Stimulated activated CD8-positive, alpha-beta memory T cell treated with anti-CD3 and anti-CD28 coated beads, Interleukin-15, amount 100 ng/mL, for 48 hours (primary cell): ENCODE results near the gene CRB2.

Source experiments
- DNase-seq, 2 donors: peaks; one replicate each; pipeline ENCODE4 v3.0.0-alpha.2; 2020; ENCODE audit warnings: low read depth in 2 of 2

The CRB2 gene

DNA sequence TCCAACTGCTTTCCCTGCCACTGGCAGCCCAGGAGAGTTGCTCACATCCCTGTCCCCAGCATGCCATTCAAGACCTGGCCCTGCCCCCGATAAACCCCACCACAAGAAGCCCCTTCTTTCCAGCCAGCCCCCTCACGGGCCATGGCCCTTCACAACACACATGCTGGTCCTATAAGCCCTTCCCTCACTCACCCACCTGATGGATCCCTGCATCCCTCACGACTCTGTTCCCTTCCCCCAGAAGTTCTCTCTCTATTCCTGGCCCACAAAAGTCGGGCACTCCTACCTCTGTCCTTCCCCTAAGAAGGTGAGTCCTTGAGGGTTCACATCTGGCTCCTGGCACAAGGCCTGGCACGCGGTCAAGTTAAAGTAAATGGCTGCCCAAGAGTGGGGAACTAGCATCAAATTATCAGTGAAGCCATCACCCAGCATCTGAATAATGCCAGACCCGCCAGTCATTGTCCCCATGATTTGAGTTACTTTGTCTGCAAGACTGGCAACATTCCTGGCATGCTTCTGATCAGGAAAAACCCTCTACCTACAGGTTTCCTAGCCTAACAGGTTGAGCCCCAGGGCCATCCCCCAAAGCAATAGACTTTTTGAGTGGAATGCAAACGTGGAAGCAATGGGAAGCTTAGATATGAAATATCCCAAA, 65.9 kb downstream of the CRB2 start:
- DNase-seq = no peak

DNA sequence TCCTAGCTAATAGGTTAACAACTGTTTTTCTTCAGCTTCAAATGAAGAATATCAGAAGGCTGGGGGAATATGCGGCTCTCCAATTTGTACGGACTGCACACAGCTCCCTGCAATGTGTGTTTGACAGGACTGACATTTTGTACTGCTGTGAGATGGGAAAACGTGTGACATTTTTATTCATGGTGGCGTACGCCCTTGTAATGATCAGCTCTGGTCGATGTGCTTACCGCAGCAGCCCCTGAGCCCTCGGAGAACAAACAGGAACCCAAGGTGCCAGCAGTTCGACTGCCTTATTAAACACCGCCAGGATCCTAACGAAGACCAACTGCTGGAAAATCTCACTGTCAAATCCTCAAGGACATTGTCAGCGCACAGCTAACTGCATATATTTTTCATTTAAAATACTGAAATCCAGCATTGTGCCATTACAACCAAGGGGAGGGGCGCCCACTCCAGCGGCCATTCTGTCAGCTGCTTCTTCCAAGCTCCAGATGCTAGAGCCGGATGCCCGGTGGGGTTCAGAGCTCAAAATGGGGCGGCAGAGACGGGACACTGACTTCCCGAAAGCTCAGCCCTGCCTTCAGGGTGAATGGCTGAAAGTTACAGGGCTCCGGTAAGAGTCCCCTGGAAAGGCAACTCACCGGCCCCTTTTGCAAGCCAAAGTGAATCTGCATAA, 66.8 kb downstream of the CRB2 start:
- no peak for DNase-seq

DNA sequence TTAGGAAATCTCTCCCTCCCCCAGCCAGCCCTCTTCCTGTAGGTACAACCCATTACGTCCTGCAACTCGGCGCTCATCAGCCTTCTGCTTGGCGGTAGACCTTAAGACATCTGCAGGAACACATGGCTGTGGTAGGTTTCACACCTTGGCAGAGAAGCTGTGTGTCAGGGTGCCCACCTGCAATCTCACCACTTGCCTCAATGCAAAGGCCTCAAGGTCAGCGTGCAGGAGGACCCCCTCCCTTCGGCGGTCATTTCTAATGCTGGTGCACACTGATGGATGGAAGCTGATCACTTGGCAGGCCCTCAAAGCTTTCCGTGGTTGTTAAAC, 67.3 kb downstream of the CRB2 start:
- no peak for DNase-seq

DNA sequence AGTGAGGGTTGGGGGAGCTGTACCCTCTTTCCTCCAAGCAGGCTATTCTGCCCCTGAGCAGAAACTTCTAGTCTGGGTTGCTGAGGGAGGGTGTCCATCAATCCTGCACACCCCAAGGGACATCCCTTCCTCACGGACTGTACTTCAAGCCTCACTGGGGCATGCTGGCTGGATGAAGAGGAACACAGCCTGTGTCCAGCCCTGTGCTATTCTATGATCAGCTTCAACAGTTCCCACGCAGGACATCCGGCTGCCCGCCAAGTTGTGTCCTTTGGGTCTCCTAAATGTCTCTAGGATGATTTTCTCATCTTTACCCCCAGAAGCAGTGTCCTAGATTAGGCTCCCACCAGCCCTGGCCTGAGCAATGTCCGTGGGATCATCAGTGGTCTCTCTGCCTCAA, 68.1 kb downstream of the CRB2 start:
- no peak for DNase-seq

DNA sequence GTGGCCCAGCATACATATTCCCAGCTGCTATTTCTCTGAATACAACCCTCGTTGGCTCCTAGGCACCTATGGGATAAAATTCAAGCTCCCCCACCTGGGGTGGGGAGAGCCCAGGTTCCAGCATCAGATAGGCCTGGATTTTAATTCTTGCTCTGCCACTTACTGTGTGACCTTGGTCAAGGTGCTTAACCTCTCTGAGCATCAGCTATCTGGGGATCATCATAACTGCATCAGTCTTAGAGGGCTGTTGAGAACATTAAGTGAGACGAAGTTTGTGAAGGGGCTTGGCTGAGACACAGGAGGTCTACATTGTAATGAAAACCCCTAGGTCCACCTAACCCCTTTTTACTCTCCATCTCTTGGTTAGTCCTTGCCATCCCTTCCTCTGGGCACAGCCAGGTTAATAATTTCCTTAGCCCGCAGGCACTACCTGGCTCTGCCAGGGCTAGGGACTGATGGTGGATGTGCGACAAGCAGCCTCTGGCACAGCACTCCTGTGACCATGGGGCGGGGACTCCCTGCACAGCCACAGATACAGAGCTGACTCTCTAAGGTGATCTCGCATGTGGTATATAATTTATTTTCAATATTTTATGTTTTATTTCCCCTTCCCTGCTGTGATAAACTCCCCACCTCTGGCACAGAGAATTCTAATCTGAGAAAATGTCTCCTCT, 68.7 kb downstream of the CRB2 start:
- DNase-seq = no peak

DNA sequence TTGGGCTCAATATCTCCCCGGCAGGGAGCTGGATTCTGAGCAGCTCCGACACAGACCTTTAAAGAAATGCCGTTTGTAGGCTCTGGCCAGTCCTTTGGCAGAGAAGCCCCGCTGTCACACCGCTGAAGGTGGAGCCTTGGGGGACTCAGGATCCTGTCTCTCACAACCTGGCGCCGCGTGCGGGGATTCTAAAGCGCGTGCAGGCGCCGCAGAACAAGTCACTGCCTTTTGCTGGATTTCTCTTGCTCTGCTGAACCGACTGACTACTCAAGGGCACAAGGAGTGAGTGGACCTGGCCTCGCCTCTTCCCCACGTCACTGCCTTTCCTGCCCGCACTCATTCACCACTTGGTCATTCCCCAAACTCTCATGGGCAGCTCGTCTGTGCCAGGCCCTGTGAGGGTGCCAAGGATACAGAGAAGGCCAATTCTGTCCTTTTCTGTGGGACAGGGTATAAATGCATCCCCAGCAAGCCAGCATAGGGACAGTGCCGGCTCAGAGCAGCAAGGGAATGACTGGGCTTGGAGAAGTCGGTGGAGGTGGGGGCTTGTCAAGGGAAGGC, 69.3 kb downstream of the CRB2 start:
- DNase-seq = no peak

DNA sequence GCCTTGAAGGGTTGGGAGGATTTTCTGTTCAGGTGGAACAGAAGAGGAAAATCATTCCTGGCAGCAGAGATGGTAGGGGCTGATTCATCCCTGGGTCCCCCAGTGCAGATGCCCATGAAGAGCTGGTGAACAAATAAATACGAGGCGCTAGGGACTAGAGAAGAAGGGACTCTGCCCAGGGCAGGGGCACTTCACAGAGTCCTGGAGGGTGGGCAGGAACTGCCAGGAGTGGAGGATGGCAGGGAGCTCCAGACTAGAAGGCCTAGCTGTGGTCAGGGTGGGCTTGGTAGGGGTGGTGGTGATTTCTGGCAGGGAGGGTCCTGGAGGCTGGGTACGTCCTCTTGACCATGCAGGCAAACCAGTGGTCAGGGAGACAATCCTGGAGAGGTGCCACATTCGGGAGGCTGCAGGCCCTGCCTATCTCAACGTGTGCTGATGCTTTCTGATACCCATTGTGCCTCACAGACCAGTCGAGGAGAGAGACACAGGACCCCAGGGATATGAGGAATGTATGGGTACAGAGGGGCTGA, 69.9 kb downstream of the CRB2 start:
- DNase-seq = no peak

DNA sequence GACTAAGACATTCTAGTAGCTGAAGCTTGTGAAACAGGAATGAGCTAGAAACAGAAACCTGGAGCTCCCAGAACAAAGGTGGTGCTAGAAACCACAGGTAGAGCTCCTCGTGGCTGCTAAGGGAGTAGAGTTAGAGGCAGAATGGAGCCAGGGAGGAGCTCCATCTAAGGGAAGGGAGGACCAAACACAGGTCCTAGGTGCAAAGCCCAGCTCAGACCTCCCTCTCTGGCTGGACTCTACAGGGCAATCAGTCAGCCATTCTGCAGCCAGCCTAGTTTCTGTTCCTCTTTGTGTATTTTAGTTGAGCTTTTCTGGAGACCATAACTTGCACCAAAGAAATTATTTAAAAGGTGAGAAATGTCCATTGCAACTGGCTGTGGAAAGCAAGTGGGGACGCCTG, 70.4 kb downstream of the CRB2 start:
- DNase-seq = no peak
